Hepatocyte (in vitro differentiated cells): ENCODE results near the gene PRR35. TPM values are rescaled to one million over a fixed set of nuclear protein-coding genes. Genes with fewer than 3 reads are reported as not detected.

ENCODE experiments used
- DNase-seq: peaks from one replicate; pipeline ENCODE4 v3.0.0-alpha.2; 2016; ENCODE audit warnings: low spot score
- H2AFZ ChIP-seq: fragments of 200-600 bp; sonication (generic); 2 replicates; pipeline ENCODE4 v1.6.0; 2016; ENCODE audit warnings: antibody characterized with exemption, mild to moderate bottlenecking
- H3K27ac ChIP-seq: fragments of 200-600 bp; sonication (generic); 2 replicates; pipeline ENCODE4 v1.5.1; 2016; ENCODE audit warnings: mild to moderate bottlenecking
- H3K27me3 ChIP-seq: fragments of 200-600 bp; sonication (generic); 2 replicates; pipeline ENCODE4 v1.6.1; 2016
- H3K36me3 ChIP-seq: fragments of 200-600 bp; sonication (generic); replicated peaks from 2 replicates; pipeline ENCODE4 v1.5.1; 2016; ENCODE audit warnings: low read depth; ENCODE audit not compliant: insufficient read depth
- H3K4me1 ChIP-seq: fragments of 200-600 bp; sonication (generic); 2 replicates; pipeline ENCODE4 v1.5.1; 2016; ENCODE audit warnings: mild to moderate bottlenecking, moderate library complexity; ENCODE audit not compliant: insufficient read depth
- H3K4me2 ChIP-seq: fragments of 200-600 bp; sonication (generic); 2 replicates; pipeline ENCODE4 v1.6.0; 2016
- H3K4me3 ChIP-seq: fragments of 200-600 bp; sonication (generic); 2 replicates; pipeline ENCODE4 v1.5.1; 2016; ENCODE audit warnings: mild to moderate bottlenecking
- H3K79me2 ChIP-seq: fragments of 200-600 bp; sonication (generic); 2 replicates; pipeline ENCODE4 v1.6.0; 2017; ENCODE audit warnings: mild to moderate bottlenecking
- H3K9me2 ChIP-seq: fragments of 200-600 bp; sonication (generic); replicated peaks from 2 replicates; pipeline ENCODE4 v1.6.0; 2017; ENCODE audit warnings: mild to moderate bottlenecking; ENCODE audit not compliant: insufficient read depth
- H3K9me3 ChIP-seq: fragments of 200-600 bp; sonication (generic); 2 replicates; pipeline ENCODE4 v1.5.1; 2016; ENCODE audit warnings: low read depth, mild to moderate bottlenecking
- H4K20me1 ChIP-seq: fragments of 200-600 bp; sonication (generic); 2 replicates; pipeline ENCODE4 v1.6.0; 2016; ENCODE audit warnings: mild to moderate bottlenecking; ENCODE audit not compliant: insufficient read depth, poor library complexity, severe bottlenecking
- EZH2 ChIP-seq: fragments of 200-600 bp; sonication (generic); IDR thresholded peaks from 2 replicates; pipeline ENCODE4 v1.6.1; 2016; ENCODE audit warnings: antibody characterized with exemption, mild to moderate bottlenecking, borderline replicate concordance
- EZH2phosphoT487 ChIP-seq: fragments of 200-600 bp; sonication (generic); IDR thresholded peaks from one replicate; pipeline ENCODE4 v1.6.1; 2018; ENCODE audit warnings: antibody characterized with exemption, mild to moderate bottlenecking, low read depth, moderate library complexity; ENCODE audit not compliant: unreplicated experiment, severe bottlenecking
- WGBS: methylation state at CpG from one replicate; pipeline ENCODE4 v1.1.6; 2016; ENCODE audit warnings: low lambda C conversion rate; ENCODE audit errors: missing lambda C conversion rate; 5-methylcytosine and 5-hydroxymethylcytosine counted together
- polyA plus RNA-seq: library from polyadenylated mRNA; unstranded; fragments of >200 nt; fragmentation: Nextera tagmentation; extraction: Ambion mirVana; gene quantifications from 2 replicates; pipeline ENCODE4 v1.2.1, GENCODE V29; 2016
- total RNA-seq: library from RNA; depleted of rRNA; stranded (reverse); fragments of >200 nt; gene quantifications from 2 replicates; pipeline ENCODE4 v1.2.3, GENCODE V29; 2014
- TF ChIP-seq, protein P1 (sequence below): fragments of 200-600 bp; sonication (generic); IDR thresholded peaks from 2 replicates; pipeline ENCODE4 v1.5.1; 2016; ENCODE audit warnings: antibody characterized with exemption, mild to moderate bottlenecking; ENCODE audit not compliant: poor library complexity

PRR35 gene
- total and polyA plus RNA-seq, 2 experiments from 2014 or later: not detected

DNA sequence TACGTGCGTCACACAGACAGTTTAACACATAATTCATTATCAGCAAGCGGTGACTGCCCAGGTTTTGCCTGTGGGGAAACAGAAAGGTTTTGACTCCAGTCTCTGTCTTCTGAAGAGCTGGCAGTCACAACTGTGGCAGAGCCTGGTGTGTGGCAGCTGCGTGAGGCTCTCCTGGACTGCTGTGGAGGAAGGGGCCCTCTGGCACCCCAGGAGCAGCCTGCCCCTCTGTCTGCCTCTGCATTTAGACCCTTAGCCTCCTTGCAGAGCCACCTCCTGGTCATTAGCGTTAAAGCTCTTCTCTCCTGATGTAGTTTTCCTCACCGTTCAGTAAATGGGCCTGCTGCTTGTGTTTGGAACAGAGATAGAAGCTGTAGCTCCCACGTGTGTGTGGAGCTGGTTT lies 40.6 kb downstream of the PRR35 start:
- Histone ChIP-seq H3K27ac (no peak overlapping the region), H3K4me3 (no peak overlapping the region), H3K4me1 (no peaks in the 10 kb centered on the region), H3K79me2 (peaks cover 93% of the 10 kb centered on the region), H2AFZ (no peak overlapping the region), H4K20me1 (peaks cover 25% of the 10 kb centered on the region), H3K4me2 (no peak overlapping the region), H3K9me3 (no peaks in the 10 kb centered on the region), H3K9me2 (no peaks in the 10 kb centered on the region), H3K27me3 (no peaks in the 10 kb centered on the region), H3K36me3 (no peaks in the 10 kb centered on the region)
- no peak for TF ChIP-seq EZH2
- TF ChIP-seq, protein P1, sequence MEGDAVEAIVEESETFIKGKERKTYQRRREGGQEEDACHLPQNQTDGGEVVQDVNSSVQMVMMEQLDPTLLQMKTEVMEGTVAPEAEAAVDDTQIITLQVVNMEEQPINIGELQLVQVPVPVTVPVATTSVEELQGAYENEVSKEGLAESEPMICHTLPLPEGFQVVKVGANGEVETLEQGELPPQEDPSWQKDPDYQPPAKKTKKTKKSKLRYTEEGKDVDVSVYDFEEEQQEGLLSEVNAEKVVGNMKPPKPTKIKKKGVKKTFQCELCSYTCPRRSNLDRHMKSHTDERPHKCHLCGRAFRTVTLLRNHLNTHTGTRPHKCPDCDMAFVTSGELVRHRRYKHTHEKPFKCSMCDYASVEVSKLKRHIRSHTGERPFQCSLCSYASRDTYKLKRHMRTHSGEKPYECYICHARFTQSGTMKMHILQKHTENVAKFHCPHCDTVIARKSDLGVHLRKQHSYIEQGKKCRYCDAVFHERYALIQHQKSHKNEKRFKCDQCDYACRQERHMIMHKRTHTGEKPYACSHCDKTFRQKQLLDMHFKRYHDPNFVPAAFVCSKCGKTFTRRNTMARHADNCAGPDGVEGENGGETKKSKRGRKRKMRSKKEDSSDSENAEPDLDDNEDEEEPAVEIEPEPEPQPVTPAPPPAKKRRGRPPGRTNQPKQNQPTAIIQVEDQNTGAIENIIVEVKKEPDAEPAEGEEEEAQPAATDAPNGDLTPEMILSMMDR: peak; percentile 26
- TF ChIP-seq EZH2phosphoT487: no peak
- DNase-seq: peak; percentile 19
- WGBS: 60% methylated on average over 7 of the region's 7 CpGs

DNA sequence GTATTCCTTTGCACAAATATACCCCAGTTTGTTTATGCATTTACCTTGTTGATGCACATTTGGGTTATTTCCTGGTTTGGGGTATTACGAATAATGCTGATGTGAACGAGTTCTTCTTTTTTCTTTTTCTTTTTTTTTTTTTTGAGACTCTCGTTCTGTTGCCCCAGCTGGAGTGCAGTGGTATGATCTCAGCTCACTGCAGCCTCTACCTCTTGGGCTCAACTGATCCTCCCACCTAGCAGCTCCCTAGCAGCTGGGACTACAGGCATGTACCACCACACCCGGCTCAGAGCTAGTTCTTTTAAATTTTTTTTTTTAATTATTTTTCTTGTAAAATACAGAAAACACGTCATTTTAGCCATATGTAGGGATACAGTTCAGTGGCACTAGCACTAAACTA lies 43.7 kb downstream of the PRR35 start:
- no peaks in the 10 kb centered on the region for H3K27me3 ChIP-seq
- 93% methylated on average over 5 of the region's 5 CpGs for WGBS
- peaks cover 84% of the 10 kb centered on the region for H3K79me2 ChIP-seq
- no peaks in the 10 kb centered on the region for H3K36me3 ChIP-seq
- H2AFZ ChIP-seq: no peak overlapping the region
- H3K9me2 ChIP-seq: no peaks in the 10 kb centered on the region
- H3K4me2 ChIP-seq: no peak overlapping the region
- no peaks in the 10 kb centered on the region for H3K4me1 ChIP-seq
- no peak for TF ChIP-seq EZH2phosphoT487
- TF ChIP-seq EZH2: no peak
- TF ChIP-seq, protein P1: no peak
- H4K20me1 ChIP-seq: peaks cover 20% of the 10 kb centered on the region
- H3K4me3 ChIP-seq: no peak overlapping the region
- no peak overlapping the region for H3K27ac ChIP-seq
- no peak for DNase-seq
- H3K9me3 ChIP-seq: no peaks in the 10 kb centered on the region

DNA sequence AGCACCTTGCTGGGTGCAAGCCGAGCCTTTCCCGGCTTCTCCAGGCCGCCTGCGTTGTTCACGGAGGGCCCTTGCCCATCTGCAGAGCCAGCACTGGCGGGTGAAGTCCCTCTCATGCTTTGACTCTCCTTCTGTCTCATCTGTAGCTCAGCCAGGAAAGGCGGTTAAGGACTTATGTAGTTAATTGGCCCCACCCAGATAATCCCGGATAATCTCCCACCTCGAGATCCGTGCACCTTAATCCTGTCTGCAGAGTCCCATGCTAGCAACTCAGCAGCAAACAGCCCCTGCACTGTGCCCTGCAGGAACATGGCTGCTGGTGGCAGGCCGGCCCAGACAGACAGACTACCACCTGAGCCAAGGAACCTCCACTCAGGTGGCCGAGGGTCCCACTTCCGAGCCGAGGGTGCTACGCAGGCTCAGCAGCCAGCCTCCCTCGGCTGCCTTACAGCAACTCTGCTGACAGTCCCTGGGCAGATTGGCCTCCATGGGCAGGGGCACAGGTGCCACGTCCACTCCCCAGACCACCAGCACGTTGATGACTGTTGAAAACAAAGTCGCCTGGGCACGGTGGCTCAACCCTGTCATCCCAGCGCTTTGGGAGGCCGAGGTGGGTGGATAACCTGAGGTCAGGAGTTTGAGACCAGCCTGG lies 46.6 kb downstream of the PRR35 start:
- Histone ChIP-seq H3K9me3 (no peaks in the 10 kb centered on the region), H3K79me2 (peaks cover 83% of the 10 kb centered on the region), H3K9me2 (no peaks in the 10 kb centered on the region), H3K27me3 (no peaks in the 10 kb centered on the region), H2AFZ (no peak overlapping the region), H3K4me3 (no peak overlapping the region), H3K27ac (no peak overlapping the region), H4K20me1 (peaks cover 16% of the 10 kb centered on the region), H3K4me1 (no peaks in the 10 kb centered on the region), H3K4me2 (no peak overlapping the region), H3K36me3 (no peaks in the 10 kb centered on the region)
- no peak for TF ChIP-seq EZH2
- TF ChIP-seq EZH2phosphoT487: no peak
- TF ChIP-seq, protein P1: no peak
- 96% methylated on average over 22 of the region's 22 CpGs for WGBS
- no peak for DNase-seq

DNA sequence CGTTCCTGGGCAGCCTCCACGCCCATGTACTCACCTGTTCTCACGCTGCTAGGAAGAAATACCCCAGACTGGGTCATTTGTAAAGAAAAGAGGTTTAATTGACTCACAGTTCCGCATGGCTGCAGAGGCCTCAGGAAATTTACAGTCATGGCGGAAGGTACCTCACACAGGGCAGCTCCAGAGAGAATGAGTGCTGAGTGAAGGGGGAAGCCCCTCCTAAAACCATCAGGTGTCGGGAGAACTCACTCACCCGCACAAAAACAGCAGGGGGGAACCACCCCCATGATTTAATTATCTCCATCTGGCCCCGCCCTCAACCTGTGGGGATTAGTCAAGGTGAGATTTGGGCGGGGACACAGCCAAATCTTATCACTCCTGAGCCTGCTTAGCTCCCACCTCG lies 47.8 kb downstream of the PRR35 start:
- WGBS: 82% methylated on average over 10 of the region's 10 CpGs
- Histone ChIP-seq H4K20me1 (peaks cover 16% of the 10 kb centered on the region), H3K4me3 (no peak overlapping the region), H3K79me2 (peaks cover 71% of the 10 kb centered on the region), H3K27ac (no peak overlapping the region), H3K4me1 (no peaks in the 10 kb centered on the region), H3K36me3 (no peaks in the 10 kb centered on the region), H3K4me2 (no peak overlapping the region), H3K9me2 (no peaks in the 10 kb centered on the region), H3K27me3 (no peaks in the 10 kb centered on the region), H2AFZ (no peak overlapping the region), H3K9me3 (no peaks in the 10 kb centered on the region)
- no peak for TF ChIP-seq EZH2
- no peak for TF ChIP-seq EZH2phosphoT487
- TF ChIP-seq, protein P1: no peak
- no peak for DNase-seq
